H9 (cell line): ENCODE results near the gene PRR13. TPM values are rescaled to one million over a fixed set of nuclear protein-coding genes. Genes with fewer than 3 reads are reported as not detected.

Experiments used
- DNase-seq: peaks from one replicate; pipeline ENCODE4 v3.0.0-alpha.2; 2017
- H2AFZ ChIP-seq: one replicate; pipeline ENCODE4 v1.6.1; 2013; ENCODE audit warnings: mild to moderate bottlenecking, low read length, control low read depth, moderate library complexity
- H2AK5ac ChIP-seq: 2 replicates; pipeline ENCODE4 v1.6.1; 2013; ENCODE audit warnings: low read length, control low read depth, mixed read lengths; ENCODE audit not compliant: insufficient read length
- H2BK120ac ChIP-seq: one replicate; pipeline ENCODE4 v1.6.1; 2013; ENCODE audit warnings: low read depth, mild to moderate bottlenecking, low read length, control low read depth, inconsistent platforms; ENCODE audit not compliant: poor library complexity, severe bottlenecking
- H2BK12ac ChIP-seq: 2 replicates; pipeline ENCODE4 v1.6.1; 2013; ENCODE audit warnings: low read length, control low read depth, mixed read lengths, low read depth; ENCODE audit not compliant: insufficient read length
- H2BK15ac ChIP-seq: 2 replicates; pipeline ENCODE4 v1.6.1; 2013; ENCODE audit warnings: low read depth, low read length, control low read depth
- H2BK20ac ChIP-seq: one replicate; pipeline ENCODE4 v1.6.1; 2013; ENCODE audit warnings: low read depth, mild to moderate bottlenecking, low read length, control low read depth, inconsistent platforms; ENCODE audit not compliant: poor library complexity, severe bottlenecking
- H2BK5ac ChIP-seq: 2 replicates; pipeline ENCODE4 v1.6.1; 2013; ENCODE audit warnings: low read length, control low read depth, mixed read lengths; ENCODE audit not compliant: insufficient read length
- H3K14ac ChIP-seq: 2 replicates; pipeline ENCODE4 v1.6.1; 2013; ENCODE audit warnings: low read length, control low read depth; ENCODE audit not compliant: insufficient read depth
- H3K18ac ChIP-seq: 2 replicates; pipeline ENCODE4 v1.6.1; 2013; ENCODE audit warnings: low read depth, mild to moderate bottlenecking, mixed read lengths, low read length, control low read depth; ENCODE audit not compliant: insufficient read length
- H3K23ac ChIP-seq: 2 replicates; pipeline ENCODE4 v1.6.1; 2013; ENCODE audit warnings: low read length, control low read depth, mixed read lengths, low read depth; ENCODE audit not compliant: insufficient read length
- H3K23me2 ChIP-seq: 2 replicates; pipeline ENCODE4 v1.6.1; 2013; ENCODE audit warnings: low read depth, mild to moderate bottlenecking, mixed read lengths, low read length, control low read depth; ENCODE audit not compliant: insufficient read length, poor library complexity, severe bottlenecking
- H3K27ac ChIP-seq: 2 replicates; pipeline ENCODE4 v1.5.1; 2013; ENCODE audit warnings: low read length, control low read depth, mixed read lengths, low read depth; ENCODE audit not compliant: insufficient read length
- H3K27me3 ChIP-seq: 2 replicates; pipeline ENCODE4 v1.6.1; 2013; ENCODE audit warnings: low read length, control low read depth, inconsistent platforms; ENCODE audit not compliant: insufficient read depth
- H3K4ac ChIP-seq: 2 replicates; pipeline ENCODE4 v1.6.1; 2013; ENCODE audit warnings: low read depth, mild to moderate bottlenecking, control low read depth, inconsistent platforms, low read length, moderate library complexity
- H3K4me1 ChIP-seq: 2 replicates; pipeline ENCODE4 v1.6.1; 2013; ENCODE audit warnings: low read length, control low read depth, inconsistent platforms; ENCODE audit not compliant: insufficient read depth
- H3K4me2 ChIP-seq: 2 replicates; pipeline ENCODE4 v1.6.1; 2013; ENCODE audit warnings: low read length, control low read depth, mixed read lengths; ENCODE audit not compliant: insufficient read length, insufficient read depth
- H3K56ac ChIP-seq: 2 replicates; pipeline ENCODE4 v1.6.1; 2013; ENCODE audit warnings: low read depth, mild to moderate bottlenecking, mixed read lengths, low read length, control low read depth; ENCODE audit not compliant: insufficient read length
- H3K79me1 ChIP-seq: 2 replicates; pipeline ENCODE4 v1.6.1; 2013; ENCODE audit warnings: low read depth, mild to moderate bottlenecking, moderate library complexity, low read length, control low read depth, inconsistent platforms; ENCODE audit not compliant: insufficient read depth, poor library complexity, severe bottlenecking
- H3K79me2 ChIP-seq: 2 replicates; pipeline ENCODE4 v1.6.1; 2013; ENCODE audit warnings: low read length, control low read depth, inconsistent platforms; ENCODE audit not compliant: insufficient read depth
- H3K9ac ChIP-seq: 2 replicates; pipeline ENCODE4 v1.6.1; 2013; ENCODE audit warnings: low read length, control low read depth, mixed read lengths; ENCODE audit not compliant: insufficient read length; ENCODE audit errors: extremely low read depth
- H3K9me3 ChIP-seq: one replicate; pipeline ENCODE4 v1.6.1; 2013; ENCODE audit warnings: low read depth, low read length, inconsistent platforms; ENCODE audit not compliant: control insufficient read depth
- H3T11ph ChIP-seq: one replicate; pipeline ENCODE4 v1.6.1; 2013; ENCODE audit warnings: mild to moderate bottlenecking, low read length, control low read depth, inconsistent platforms
- H4K20me1 ChIP-seq: one replicate; pipeline ENCODE4 v1.6.1; 2013; ENCODE audit not compliant: control insufficient read depth, insufficient read length, insufficient read depth
- H4K5ac ChIP-seq: 2 replicates; pipeline ENCODE4 v1.6.1; 2013; ENCODE audit warnings: low read depth, mild to moderate bottlenecking, mixed read lengths, low read length, control low read depth; ENCODE audit not compliant: insufficient read length
- H4K8ac ChIP-seq: replicated peaks from 2 replicates; pipeline ENCODE4 v1.6.1; 2013; ENCODE audit warnings: low read length, control low read depth, mixed read lengths, low read depth; ENCODE audit not compliant: insufficient read length
- H4K91ac ChIP-seq: 2 replicates; pipeline ENCODE4 v1.6.1; 2013; ENCODE audit warnings: low read depth, mild to moderate bottlenecking, moderate library complexity, mixed read lengths, low read length, control low read depth; ENCODE audit not compliant: insufficient read length
- H3K27ac Mint-ChIP-seq, 3 experiments: 2 replicates in 2 of 3; 3 replicates in 1 of 3; pipeline ENCODE4 v1.8.0; 2020 to 2021; ENCODE audit warnings: mixed read lengths in 3 of 3, mild to moderate bottlenecking in 1 of 3, moderate library complexity in 1 of 3
- H3K27me3 Mint-ChIP-seq: 2 replicates; pipeline ENCODE4 v1.8.0; 2021; ENCODE audit warnings: low read depth, mild to moderate bottlenecking, moderate library complexity, mixed read lengths
- H3K36me3 Mint-ChIP-seq, 3 experiments: 2 replicates in 2 of 3; 3 replicates in 1 of 3; pipeline ENCODE4 v1.8.0; 2020 to 2021; ENCODE audit warnings: low read depth in 3 of 3, mixed read lengths in 3 of 3; ENCODE audit not compliant: insufficient read depth in 1 of 3
- H3K4me1 Mint-ChIP-seq, 2 experiments: 2 replicates each; pipeline ENCODE4 v1.8.0; 2020; ENCODE audit warnings: mixed read lengths in 2 of 2
- H3K4me3 Mint-ChIP-seq, 2 experiments: 2 replicates in 1 of 2; 3 replicates in 1 of 2; pipeline ENCODE4 v1.8.0; 2020 to 2021; ENCODE audit warnings: mild to moderate bottlenecking in 2 of 2, mixed read lengths in 2 of 2, moderate library complexity in 1 of 2
- H3K9me3 Mint-ChIP-seq, 2 experiments: 2 replicates in 1 of 2; 3 replicates in 1 of 2; pipeline ENCODE4 v1.8.0; 2020; ENCODE audit warnings: mild to moderate bottlenecking in 2 of 2, mixed read lengths in 2 of 2, moderate library complexity in 1 of 2
- CTCF ChIP-seq: fragments of 200-600 bp; sonication (generic); conservative IDR thresholded peaks from 3 replicates; pipeline ENCODE4 v1.8.0; 2021; ENCODE audit warnings: antibody characterized with exemption, mild to moderate bottlenecking
- WGBS: extraction: QIAGEN DNeasy Blood & Tissue Kit; methylation state at CpG from one replicate; pipeline ENCODE4 v1.1.7; 2013; ENCODE audit warnings: missing lambda C conversion rate, low lambda C conversion rate, mixed read lengths; ENCODE audit not compliant: insufficient read length; ENCODE audit errors: extremely low coverage; 5-methylcytosine and 5-hydroxymethylcytosine counted together
- long read RNA-seq: library from polyadenylated mRNA; unstranded; transcript quantifications from one replicate; pipeline ENCODE4 v2.0.0, GENCODE V29; 2020
- total RNA-seq: library from RNA; stranded (reverse); gene quantifications from 2 replicates; pipeline ENCODE4 v1.2.1, GENCODE V29; 2021

The PRR13 gene
- 144 and 147 TPM in 2 replicates for total RNA-seq
- long read RNA-seq, transcript PRR13-202 (4 exons, 1,229 nt), result major isoform, 174 of 221 reads
- long read RNA-seq, transcript PRR13-207 (4 exons, 838 nt), result minor isoform, 5 of 221 reads
- long read RNA-seq, transcript PRR13-209 (4 exons, 625 nt), result minor isoform, 15 of 221 reads
- long read RNA-seq, partial matches to known transcripts, result 14 of 221 reads
- long read RNA-seq, other reads (novel, unspliced or antisense), result 8 of 221 reads

- no CpG with 5 or more reads among the region's 31 CpGs for WGBS
- H3K4me3 Mint-ChIP-seq, result peak within 1 kb of the TSS; percentile 88 to 96
- no peaks in the 10 kb centered on the region for H3K9me3 Mint-ChIP-seq
- peaks cover 21 to 31% of the 10 kb centered on the region in 2 experiments for H3K4me1 Mint-ChIP-seq
- no peak within 1 kb of the TSS for H2BK15ac ChIP-seq
- H4K91ac ChIP-seq, result no peak within 1 kb of the TSS
- H3T11ph ChIP-seq, result no peak within 1 kb of the TSS
- peak within 1 kb of the TSS; percentile 14 for H2BK120ac ChIP-seq
- H2BK12ac ChIP-seq, result no peak within 1 kb of the TSS
- no peak within 1 kb of the TSS for H4K5ac ChIP-seq
- H4K8ac ChIP-seq, result no peak within 1 kb of the TSS
- H2AFZ ChIP-seq, result peak within 1 kb of the TSS; percentile 97
- H3K9me3 ChIP-seq, result no peaks in the 10 kb centered on the region
- H4K20me1 ChIP-seq, result no peaks in the 10 kb centered on the region
- peaks cover 3% of the 10 kb centered on the region for H3K23me2 ChIP-seq
- H3K4me2 ChIP-seq, result peak within 1 kb of the TSS; percentile 77
- H3K79me1 ChIP-seq, result no peaks in the 10 kb centered on the region
- no peak within 1 kb of the TSS for H2AK5ac ChIP-seq
- TF ChIP-seq CTCF, result no peak
- peak within 1 kb of the TSS; percentile 53 for H3K27ac ChIP-seq
- H3K27me3 Mint-ChIP-seq, result no peaks in the 10 kb centered on the region
- H3K27ac Mint-ChIP-seq, result peak within 1 kb of the TSS; percentile 93 to 95 (median 95)
- H2BK5ac ChIP-seq, result no peak within 1 kb of the TSS
- H3K9ac ChIP-seq, result peak within 1 kb of the TSS; percentile 76
- no peak within 1 kb of the TSS for H3K56ac ChIP-seq
- peak; percentile 100 for DNase-seq
- no peak within 1 kb of the TSS for H3K23ac ChIP-seq
- peak within 1 kb of the TSS; percentile 40; the same call in 1 of the 2 replicates for H3K14ac ChIP-seq
- peaks cover 22 to 31% (median 28%) of the 10 kb centered on the region in 3 experiments for H3K36me3 Mint-ChIP-seq
- no peak within 1 kb of the TSS for H2BK20ac ChIP-seq
- H3K4ac ChIP-seq, result no peak within 1 kb of the TSS
- peak within 1 kb of the TSS; percentile 56 for H3K18ac ChIP-seq
- H3K27me3 ChIP-seq, result no peaks in the 10 kb centered on the region
- H3K79me2 ChIP-seq, result peaks cover 4% of the 10 kb centered on the region; the same call in 1 of the 2 replicates
- no peaks in the 10 kb centered on the region; the same call in 1 of the 2 replicates for H3K4me1 ChIP-seq
Measured at GRCh38 chr12:53441040-53441833, at the start of gene PRR13. Gene PRR13 (plus strand): TSS chr12:53441734. CDS start chr12:53442715, 981 bp downstream.
